Measurements from ENCODE around the gene ZNF627.

- TF ChIP-seq, protein P1, sequence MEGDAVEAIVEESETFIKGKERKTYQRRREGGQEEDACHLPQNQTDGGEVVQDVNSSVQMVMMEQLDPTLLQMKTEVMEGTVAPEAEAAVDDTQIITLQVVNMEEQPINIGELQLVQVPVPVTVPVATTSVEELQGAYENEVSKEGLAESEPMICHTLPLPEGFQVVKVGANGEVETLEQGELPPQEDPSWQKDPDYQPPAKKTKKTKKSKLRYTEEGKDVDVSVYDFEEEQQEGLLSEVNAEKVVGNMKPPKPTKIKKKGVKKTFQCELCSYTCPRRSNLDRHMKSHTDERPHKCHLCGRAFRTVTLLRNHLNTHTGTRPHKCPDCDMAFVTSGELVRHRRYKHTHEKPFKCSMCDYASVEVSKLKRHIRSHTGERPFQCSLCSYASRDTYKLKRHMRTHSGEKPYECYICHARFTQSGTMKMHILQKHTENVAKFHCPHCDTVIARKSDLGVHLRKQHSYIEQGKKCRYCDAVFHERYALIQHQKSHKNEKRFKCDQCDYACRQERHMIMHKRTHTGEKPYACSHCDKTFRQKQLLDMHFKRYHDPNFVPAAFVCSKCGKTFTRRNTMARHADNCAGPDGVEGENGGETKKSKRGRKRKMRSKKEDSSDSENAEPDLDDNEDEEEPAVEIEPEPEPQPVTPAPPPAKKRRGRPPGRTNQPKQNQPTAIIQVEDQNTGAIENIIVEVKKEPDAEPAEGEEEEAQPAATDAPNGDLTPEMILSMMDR (IDR thresholded peaks at IDR 0.05) = no peak
- TF ChIP-seq POLR2A (IDR thresholded peaks at IDR 0.05) = no peak
Observed at GRCh38 chr19:11555246-11555645, 42.0 kb upstream of the ZNF627 start.
